ENCODE results near the gene ZNF692. TPM values are rescaled to one million over a fixed set of nuclear protein-coding genes. Genes with fewer than 3 reads are reported as not detected.
A peak's percentile ranks its signal among the peaks of the same experiment; 100 is the strongest.
"Not testable (repeated sequence)": the region's sequence is repeated elsewhere in the genome, so short reads cannot be mapped to it uniquely, and the experiment has no call there.

ZNF692 gene
- 34.9 TPM for total RNA-seq

DNA sequence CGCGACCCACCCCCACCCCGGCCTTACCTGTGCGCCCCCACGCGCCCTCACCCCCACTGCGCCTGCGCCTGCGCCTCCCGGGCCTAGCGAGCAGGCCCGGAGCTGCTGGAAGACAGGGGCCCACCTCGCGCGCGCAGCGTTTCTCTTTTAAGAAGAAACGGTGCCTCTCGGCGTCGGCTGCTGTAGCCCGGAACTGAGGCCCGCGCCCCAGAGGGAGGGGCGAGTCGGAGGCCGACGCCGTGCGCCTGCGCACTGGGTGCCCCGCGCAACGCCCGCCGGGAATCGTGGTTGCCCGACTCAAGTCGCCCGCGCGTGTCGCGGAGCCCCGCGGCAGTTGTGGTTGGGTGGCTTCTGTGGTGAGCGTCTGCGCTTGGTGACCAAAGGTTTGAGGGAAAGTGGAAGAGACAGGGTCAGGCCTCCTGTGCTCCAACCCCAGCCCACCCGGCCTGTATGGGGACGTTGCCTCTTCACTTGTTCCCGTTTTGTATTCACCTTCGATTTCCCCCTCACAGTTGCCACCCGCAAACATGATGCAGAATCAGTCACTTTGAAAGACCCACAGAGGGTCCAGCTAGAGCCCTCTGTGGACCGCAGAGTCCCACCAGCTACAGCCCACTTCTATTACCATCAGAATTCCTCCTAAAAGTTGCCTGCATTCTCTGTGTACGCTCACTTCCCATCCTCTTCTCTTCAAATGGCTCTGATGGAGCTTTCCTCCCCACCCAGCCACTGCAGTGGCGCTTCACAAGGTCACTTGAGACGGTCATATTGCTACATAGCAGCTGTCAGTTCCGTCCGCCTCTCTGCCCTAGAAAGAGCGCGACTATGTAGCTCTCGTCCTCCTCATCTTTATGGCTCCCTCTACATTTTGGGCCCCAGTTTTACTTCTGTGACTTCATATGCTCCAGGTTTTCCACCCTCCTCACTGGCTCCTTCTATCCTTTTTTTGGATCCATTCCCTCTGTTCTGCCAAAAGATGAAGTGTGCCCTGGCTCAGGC lies at the start of gene ZNF692:
Gene ZNF692, minus strand, starts transcription at position 195 of the 999 bp plus-strand sequence. CDS start 776 bp downstream, outside the sequence.
- peak; percentile 99 for DNase-seq

- DNase-seq, result no peak
Measured at GRCh38 chr1:248906753-248907661, 48.1 kb upstream of the ZNF692 start.

GRCh38 chr1:248906009-248906752 lies 47.3 kb upstream of the ZNF692 start, which contains the start of gene PGBD2:
Gene PGBD2, plus strand, starts transcription at chr1:248906235. Its CDS starts 7,628 bp downstream, at chr1:248913863.
- DNase-seq, result peak; percentile 97

GRCh38 chr1:248905662-248906008 lies 46.8 kb upstream of the ZNF692 start:
- DNase-seq, result no peak

- DNase-seq, result no peak
Measured at GRCh38 chr1:248904437-248905216, 45.7 kb upstream of the ZNF692 start.

GRCh38 chr1:248901578-248901977 lies 42.7 kb upstream of the ZNF692 start:
- no peak for DNase-seq

GRCh38 chr1:248900637-248901036 lies 41.8 kb upstream of the ZNF692 start:
- no peak for DNase-seq

DNA sequence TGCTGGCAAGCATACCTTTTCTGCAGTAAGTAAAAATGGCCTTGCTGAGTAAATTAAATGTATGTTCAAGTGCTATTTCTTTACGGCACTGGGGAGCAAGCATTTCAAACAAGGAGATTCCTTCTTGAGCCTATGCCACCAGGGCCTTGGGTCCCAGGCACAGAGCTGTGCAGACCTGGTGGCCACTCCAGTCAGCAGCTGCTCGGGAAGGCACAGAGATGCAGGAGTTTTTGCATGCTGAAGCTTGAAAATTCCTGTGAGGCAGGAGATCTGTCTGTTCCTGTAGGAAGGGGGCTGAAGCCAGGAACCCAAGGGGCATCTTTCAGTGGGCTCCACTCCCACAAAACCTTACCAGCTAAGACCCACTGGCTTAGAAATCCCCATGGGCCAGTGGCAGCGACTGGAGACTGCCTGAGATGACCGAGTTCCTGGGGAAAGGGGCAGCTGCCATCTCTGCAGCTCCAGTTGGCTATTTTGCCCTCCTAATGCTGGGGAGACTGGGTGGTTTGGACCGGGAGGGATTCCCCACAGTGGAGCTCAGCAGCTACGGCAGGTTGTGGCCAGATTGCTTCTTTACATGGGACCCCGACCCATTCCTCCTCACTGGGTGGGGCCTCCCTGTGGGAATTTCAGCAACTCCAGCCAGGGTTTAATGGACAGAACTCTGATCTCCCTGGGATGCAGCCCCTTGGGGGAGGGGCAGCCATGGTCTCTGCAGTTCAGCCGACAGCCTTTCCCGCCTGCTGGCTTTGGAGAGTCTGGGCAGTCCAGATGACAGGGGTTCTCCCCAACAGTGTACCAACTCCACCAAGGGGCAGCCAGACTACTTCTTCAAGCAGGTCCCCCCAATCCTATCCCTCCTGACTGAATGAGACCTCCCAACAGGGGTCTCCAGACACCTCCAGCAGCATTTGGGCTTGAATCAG lies 38.8 kb upstream of the ZNF692 start:
- no peak for DNase-seq

DNA sequence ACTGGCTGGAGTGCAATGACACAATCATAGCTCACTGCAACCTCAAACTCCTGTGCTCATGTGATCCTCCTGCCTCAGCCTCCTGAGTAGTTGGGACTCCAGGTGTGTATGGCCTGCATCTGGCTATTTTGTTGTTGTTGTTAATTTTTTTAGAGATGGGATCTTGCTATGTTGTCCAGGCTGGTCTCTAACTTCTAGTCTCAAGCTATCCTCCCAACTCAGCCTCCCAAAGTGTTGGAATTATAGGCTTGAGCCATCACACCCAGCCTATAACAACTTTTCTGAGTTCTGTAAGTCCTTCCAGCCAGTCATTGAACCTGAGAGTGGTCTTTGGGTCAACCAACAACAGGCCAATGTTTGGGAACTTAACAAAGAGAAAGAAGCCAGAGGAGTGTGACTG lies 36.0 kb upstream of the ZNF692 start:
- no peak for DNase-seq

GRCh38 chr1:248892590-248892989 lies 33.7 kb upstream of the ZNF692 start:
- DNase-seq, result no peak

DNA sequence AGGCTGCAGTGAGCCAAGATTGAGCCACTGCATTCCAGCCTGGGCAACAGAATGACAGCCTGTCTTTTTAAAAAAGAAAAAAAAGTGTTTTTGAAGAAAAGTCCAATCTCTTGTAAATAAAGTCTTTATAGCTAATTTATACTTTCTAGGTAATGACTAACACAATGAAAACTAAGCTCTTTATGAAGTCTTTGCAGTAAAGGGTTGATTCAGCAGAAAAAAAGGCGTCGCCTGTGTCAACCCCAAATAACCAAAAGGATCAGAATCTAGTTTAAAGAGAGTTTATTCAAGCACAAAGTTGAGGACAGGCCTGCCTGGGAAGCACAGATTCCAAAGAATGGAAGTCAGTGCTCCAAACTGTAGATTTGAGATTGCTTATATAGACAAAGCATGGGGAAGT lies 32.9 kb upstream of the ZNF692 start:
- DNase-seq, result no peak

GRCh38 chr1:248890549-248891498 lies 31.9 kb upstream of the ZNF692 start:
- no peak for DNase-seq

- DNase-seq, result not testable (repeated sequence)
Measured at GRCh38 chr1:248889914-248890243, 31.0 kb upstream of the ZNF692 start.

DNA sequence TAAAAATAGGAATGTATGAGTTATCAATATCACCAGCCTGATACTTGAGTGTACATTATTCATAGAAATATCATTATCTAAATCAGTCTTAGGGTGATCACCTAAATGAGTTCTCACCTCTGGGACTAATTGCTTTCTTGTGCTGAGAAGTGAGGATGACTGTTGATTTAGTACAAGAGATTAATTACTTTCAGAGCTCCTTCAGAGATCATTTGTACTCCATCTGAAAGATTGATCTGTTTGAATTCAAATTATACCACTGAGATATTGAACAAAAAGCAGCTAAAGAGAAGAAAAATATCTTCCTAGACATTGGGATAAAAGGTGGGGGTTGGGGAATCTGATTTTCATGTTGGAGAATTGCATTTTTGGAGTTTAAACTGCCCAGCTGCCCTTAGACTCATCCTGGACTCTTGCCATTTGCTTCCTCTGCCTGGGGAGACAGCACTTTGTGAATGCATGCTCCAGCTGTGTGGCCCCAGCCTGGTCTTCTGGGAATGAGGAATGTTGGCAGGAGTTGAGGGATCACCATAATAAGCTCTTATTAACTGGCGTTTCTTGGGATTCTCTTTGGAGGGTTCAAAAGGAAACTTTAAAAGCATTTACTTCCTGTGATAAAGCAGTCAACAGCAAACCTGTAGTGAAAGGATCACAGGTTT lies 27.5 kb upstream of the ZNF692 start:
- peak; percentile 86 for DNase-seq

GRCh38 chr1:248885646-248886045 lies 26.8 kb upstream of the ZNF692 start:
- DNase-seq, result no peak

- peak; percentile 24 for DNase-seq
Measured at GRCh38 chr1:248884632-248885295, 25.9 kb upstream of the ZNF692 start.

DNA sequence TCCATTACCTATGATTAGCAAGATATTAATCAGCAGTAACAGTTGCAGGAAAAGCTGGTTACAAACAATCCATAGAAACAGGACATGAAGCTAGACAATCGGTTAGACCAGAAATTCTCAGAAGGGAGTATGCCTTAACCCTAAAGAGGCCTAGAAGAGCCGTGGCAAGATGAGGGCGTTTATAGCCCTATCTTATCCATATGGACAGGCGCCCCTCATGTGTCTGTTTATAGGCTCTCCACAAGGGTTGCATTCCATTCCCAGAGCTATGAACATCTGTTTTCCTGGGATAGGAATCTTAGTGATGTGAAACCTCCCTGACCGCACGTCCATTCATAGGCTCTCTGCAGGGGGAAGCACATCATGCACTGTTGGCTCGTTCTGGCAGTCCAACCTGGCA lies 23.5 kb upstream of the ZNF692 start:
- DNase-seq, result not testable (repeated sequence)

DNA sequence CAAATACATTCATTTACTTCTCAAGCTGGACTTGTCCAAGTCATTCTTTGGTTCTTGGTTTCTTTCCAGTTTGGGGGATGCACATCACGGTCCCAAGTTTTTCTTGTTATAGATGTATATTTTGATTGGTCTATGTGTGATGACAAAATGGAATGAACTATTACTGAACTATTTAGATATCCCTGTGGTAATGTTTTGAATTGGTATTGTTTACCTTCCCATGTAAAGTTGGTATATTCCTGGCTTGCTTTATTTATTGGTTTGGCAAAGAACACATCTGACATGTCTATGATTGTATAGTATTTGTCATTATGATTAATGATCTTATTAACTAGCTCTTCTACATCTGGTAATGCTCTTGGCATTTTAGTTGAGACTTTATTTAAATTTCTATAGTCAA lies 22.4 kb upstream of the ZNF692 start:
- DNase-seq, result no peak

Measured in tongue (tissue), 2 donors.